ENCODE data around the gene CDA.

DNA sequence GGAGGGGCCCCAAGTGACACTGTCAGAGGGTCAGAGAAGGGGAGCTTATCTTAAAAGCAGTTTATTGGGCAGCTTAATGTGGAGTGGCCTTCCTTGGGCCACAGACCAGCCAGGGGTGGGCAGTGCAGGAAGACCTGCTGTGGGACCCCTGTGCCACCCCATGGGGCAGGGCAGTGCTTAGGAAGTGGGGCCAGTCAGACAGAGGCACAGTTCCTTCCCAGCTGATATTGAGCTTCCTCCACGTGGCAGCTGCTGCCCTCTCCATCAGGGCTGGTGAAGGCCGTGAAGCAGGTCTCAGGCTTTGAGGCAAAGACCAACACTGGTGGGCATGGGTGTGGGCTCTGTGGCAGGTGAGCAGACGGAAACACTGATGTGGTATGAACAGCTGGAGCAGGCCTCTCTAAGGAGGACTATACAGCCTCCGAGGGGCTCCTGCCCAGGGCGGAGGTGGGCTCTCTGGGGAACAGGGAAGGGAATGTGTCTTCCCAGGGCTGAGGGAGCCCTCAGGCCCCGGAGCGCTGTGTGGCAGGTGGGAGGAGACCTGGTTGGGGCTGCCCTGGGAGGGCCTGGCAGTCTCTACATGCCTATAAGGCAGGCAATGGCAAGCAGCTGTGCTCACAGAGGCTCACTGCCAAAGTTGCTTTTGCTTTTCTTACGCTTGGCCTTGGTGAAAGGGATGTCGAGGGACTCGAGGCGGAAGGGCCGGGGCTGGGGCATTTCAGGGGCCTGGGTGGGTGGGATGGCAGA, 75.2 kb downstream of the CDA start:
- TF ChIP-seq, protein P1, sequence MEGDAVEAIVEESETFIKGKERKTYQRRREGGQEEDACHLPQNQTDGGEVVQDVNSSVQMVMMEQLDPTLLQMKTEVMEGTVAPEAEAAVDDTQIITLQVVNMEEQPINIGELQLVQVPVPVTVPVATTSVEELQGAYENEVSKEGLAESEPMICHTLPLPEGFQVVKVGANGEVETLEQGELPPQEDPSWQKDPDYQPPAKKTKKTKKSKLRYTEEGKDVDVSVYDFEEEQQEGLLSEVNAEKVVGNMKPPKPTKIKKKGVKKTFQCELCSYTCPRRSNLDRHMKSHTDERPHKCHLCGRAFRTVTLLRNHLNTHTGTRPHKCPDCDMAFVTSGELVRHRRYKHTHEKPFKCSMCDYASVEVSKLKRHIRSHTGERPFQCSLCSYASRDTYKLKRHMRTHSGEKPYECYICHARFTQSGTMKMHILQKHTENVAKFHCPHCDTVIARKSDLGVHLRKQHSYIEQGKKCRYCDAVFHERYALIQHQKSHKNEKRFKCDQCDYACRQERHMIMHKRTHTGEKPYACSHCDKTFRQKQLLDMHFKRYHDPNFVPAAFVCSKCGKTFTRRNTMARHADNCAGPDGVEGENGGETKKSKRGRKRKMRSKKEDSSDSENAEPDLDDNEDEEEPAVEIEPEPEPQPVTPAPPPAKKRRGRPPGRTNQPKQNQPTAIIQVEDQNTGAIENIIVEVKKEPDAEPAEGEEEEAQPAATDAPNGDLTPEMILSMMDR (IDR thresholded peaks at IDR 0.05; ENCODE audit: low read depth, low read length, poor library complexity, severe bottlenecking), result no peak
- no peak for TF ChIP-seq EZH2phosphoT487 (IDR thresholded peaks at IDR 0.05; ENCODE audit: borderline replicate concordance, low read length)

Data from DOHH2 (cell line).